HEK293 (cell line): ENCODE data around the gene FIP1L1.

Experiments
- CTCF ChIA-PET: fragments of 350-600 bp; formaldehyde crosslinking; extraction: SDS; loops from one replicate; lab custom pipeline; 2021; ENCODE audit warnings: antibody characterized with exemption; lab: Yijun Ruan, JAX
- POLR2A ChIA-PET: fragments of 300-600 bp; formaldehyde crosslinking; extraction: SDS; loops from one replicate; lab custom pipeline; 2020; ENCODE audit warnings: antibody characterized with exemption, inconsistent platforms; lab: Yijun Ruan, JAX
- H3K27ac ChIP-seq: fragments of 200-500 bp; sonication (Bioruptor generic); 2 replicates; pipeline ENCODE4 v1.5.1; 2014; ENCODE audit warnings: low read depth, low read length, control low read depth, inconsistent platforms; ENCODE audit errors: extremely low read depth
- H3K36me3 ChIP-seq, 2 experiments: fragments of 200-500 bp in 1 of 2; sonication (Bioruptor generic) in 1 of 2; 1 replicate in 1 of 2; 2 replicates in 1 of 2; pipeline ENCODE4 v1.5.1; 2014 to 2017; ENCODE audit warnings: inconsistent platforms in 2 of 2, low read length in 2 of 2; ENCODE audit not compliant: control insufficient read depth in 2 of 2, insufficient read depth in 1 of 2
- H3K4me1 ChIP-seq: fragments of 200-500 bp; sonication (Bioruptor generic); 2 replicates; pipeline ENCODE4 v1.5.1; 2014; ENCODE audit warnings: mild to moderate bottlenecking, low read length, inconsistent platforms; ENCODE audit not compliant: control insufficient read depth, insufficient read depth
- H3K4me3 ChIP-seq: 2 replicates; pipeline ENCODE4 v1.5.1; 2011; ENCODE audit warnings: low read depth, mild to moderate bottlenecking, control low read depth, low read length, moderate library complexity
- H3K9me3 ChIP-seq: fragments of 200-500 bp; sonication (Bioruptor generic); 2 replicates; pipeline ENCODE4 v1.5.1; 2014; ENCODE audit warnings: low read depth, low read length, inconsistent platforms; ENCODE audit not compliant: control insufficient read depth, insufficient read depth
- GLIS1 ChIP-seq: fragments of 450-650 bp; formaldehyde crosslinking; IDR thresholded peaks from 2 replicates; pipeline ENCODE4 v1.5.1; 2016; ENCODE audit warnings: missing biosample characterization, missing genetic modification characterization
- HOXA7 ChIP-seq: sonication (generic); formaldehyde crosslinking; IDR thresholded peaks from 2 replicates; pipeline ENCODE4 v1.8.1; 2022; ENCODE audit warnings: missing genetic modification reagents, borderline replicate concordance
- KLF10 ChIP-seq: fragments of 450-650 bp; IDR thresholded peaks from 2 replicates; pipeline ENCODE4 v1.5.1; 2018; ENCODE audit warnings: missing biosample characterization, mild to moderate bottlenecking, missing genetic modification characterization
- OSR2 ChIP-seq: fragments of 450-650 bp; formaldehyde crosslinking; IDR thresholded peaks from 2 replicates; pipeline ENCODE4 v1.5.1; 2016; ENCODE audit warnings: missing biosample characterization, missing genetic modification characterization
- PBX3 ChIP-seq: sonication (generic); formaldehyde crosslinking; IDR thresholded peaks from 2 replicates; pipeline ENCODE4 v1.8.1; 2022; ENCODE audit warnings: mild to moderate bottlenecking, moderate library complexity, missing genetic modification reagents
- PRDM1 ChIP-seq: fragments of 450-650 bp; formaldehyde crosslinking; IDR thresholded peaks from 2 replicates; pipeline ENCODE4; 2016; ENCODE audit warnings: missing biosample characterization, missing genetic modification characterization
- ZNF274 ChIP-seq, 2 experiments: fragments of 200-500 bp in 1 of 2; fragments of 450-650 bp in 1 of 2; sonication (Bioruptor generic) in 1 of 2; formaldehyde crosslinking in 1 of 2; IDR thresholded peaks; 2 replicates each; pipeline versions ENCODE4 v1.5.1 to v1.6.1; 2014 to 2016; ENCODE audit warnings: borderline replicate concordance in 1 of 2, inconsistent platforms in 1 of 2, low read length in 1 of 2, missing biosample characterization in 1 of 2, missing genetic modification characterization in 1 of 2
- ZNF280C ChIP-seq: fragments of 450-650 bp; formaldehyde crosslinking; IDR thresholded peaks from 2 replicates; pipeline ENCODE4 v1.5.1; 2016; ENCODE audit warnings: missing biosample characterization, missing genetic modification characterization
- ZNF37A ChIP-seq: fragments of 450-650 bp; IDR thresholded peaks from 2 replicates; pipeline ENCODE4 v1.5.1; 2018; ENCODE audit warnings: missing biosample characterization, missing genetic modification characterization
- ZNF394 ChIP-seq: fragments of 450-650 bp; formaldehyde crosslinking; IDR thresholded peaks from 2 replicates; pipeline ENCODE4 v1.5.1; 2016; ENCODE audit warnings: missing biosample characterization, missing genetic modification characterization, mild to moderate bottlenecking, moderate library complexity, borderline replicate concordance
- ZNF501 ChIP-seq: fragments of 450-650 bp; formaldehyde crosslinking; IDR thresholded peaks from 2 replicates; pipeline ENCODE4 v1.5.1; 2016; ENCODE audit warnings: missing biosample characterization, missing genetic modification characterization
- ZNF510 ChIP-seq: fragments of 450-650 bp; formaldehyde crosslinking; IDR thresholded peaks from 2 replicates; pipeline ENCODE4 v1.5.1; 2018; ENCODE audit warnings: mild to moderate bottlenecking, missing genetic modification characterization, missing biosample characterization; ENCODE audit not compliant: insufficient replicate concordance
- ZNF544 ChIP-seq: fragments of 450-650 bp; formaldehyde crosslinking; IDR thresholded peaks from 2 replicates; pipeline ENCODE4 v1.5.0; 2017; ENCODE audit warnings: missing biosample characterization, missing genetic modification characterization
- ZNF560 ChIP-seq: fragments of 450-650 bp; formaldehyde crosslinking; IDR thresholded peaks from 2 replicates; pipeline ENCODE4 v1.5.1; 2017; ENCODE audit warnings: missing biosample characterization, missing genetic modification characterization, borderline replicate concordance
- ZNF629 ChIP-seq: fragments of 450-650 bp; formaldehyde crosslinking; IDR thresholded peaks from 2 replicates; pipeline ENCODE4 v1.5.1; 2017; ENCODE audit warnings: missing biosample characterization, missing genetic modification characterization
- ZNF660 ChIP-seq: fragments of 450-650 bp; IDR thresholded peaks from 2 replicates; pipeline ENCODE4 v1.5.1; 2018; ENCODE audit warnings: missing biosample characterization, mild to moderate bottlenecking, missing genetic modification characterization
- ZNF670 ChIP-seq: fragments of 450-650 bp; formaldehyde crosslinking; IDR thresholded peaks from 2 replicates; pipeline ENCODE4 v1.5.1; 2016; ENCODE audit warnings: missing biosample characterization, missing genetic modification characterization, low read depth
- ZNF701 ChIP-seq: fragments of 450-650 bp; formaldehyde crosslinking; IDR thresholded peaks from 2 replicates; pipeline ENCODE4 v1.5.1; 2016; ENCODE audit warnings: missing biosample characterization, missing genetic modification characterization
- ZNF785 ChIP-seq: fragments of 450-650 bp; formaldehyde crosslinking; IDR thresholded peaks from 2 replicates; pipeline ENCODE4 v1.5.1; 2016; ENCODE audit warnings: missing biosample characterization, missing genetic modification characterization
- ZNF830 ChIP-seq: fragments of 450-650 bp; IDR thresholded peaks from 2 replicates; pipeline ENCODE4 v1.5.0; 2018; ENCODE audit warnings: missing biosample characterization, missing genetic modification characterization, low read depth, mild to moderate bottlenecking, moderate library complexity
- ZNF843 ChIP-seq: fragments of 450-650 bp; formaldehyde crosslinking; IDR thresholded peaks from 2 replicates; pipeline ENCODE4 v1.5.1; 2016; ENCODE audit warnings: missing biosample characterization, missing genetic modification characterization
- ZXDB ChIP-seq: fragments of 450-650 bp; formaldehyde crosslinking; IDR thresholded peaks from 2 replicates; pipeline ENCODE4 v1.5.1; 2016; ENCODE audit warnings: missing biosample characterization, missing genetic modification characterization

FIP1L1 gene

GRCh38 chr4:53507671-53508286 lies 130.3 kb downstream of the FIP1L1 start:
- H3K4me3 ChIP-seq, result no peak overlapping the region
- H3K4me1 ChIP-seq, result peaks cover 2% of the 10 kb centered on the region; the same call in 1 of the 2 replicates
- no peaks in the 10 kb centered on the region for H3K36me3 ChIP-seq
- ChIA-PET POLR2A (no interaction called here), CTCF (no interaction called here)
- peak overlapping the region; percentile 51; the same call in 1 of the 2 replicates for H3K27ac ChIP-seq
- TF ChIP-seq OSR2 (peak; percentile 52), ZNF843 (peak; percentile 52), GLIS1 (tag by site-specific recombination) (no peak), ZNF670 (tag by site-specific recombination) (no peak)
- no peaks in the 10 kb centered on the region for H3K9me3 ChIP-seq

GRCh38 chr4:53508446-53508845 lies 131.0 kb downstream of the FIP1L1 start:
- no peak overlapping the region for H3K4me3 ChIP-seq
- no peaks in the 10 kb centered on the region for H3K9me3 ChIP-seq
- H3K27ac ChIP-seq, result no peak overlapping the region
- H3K36me3 ChIP-seq, result no peaks in the 10 kb centered on the region
- no peak for TF ChIP-seq HOXA7 (CRISPR knock-in tag)
- TF ChIP-seq PBX3 (CRISPR knock-in tag), result no peak
- TF ChIP-seq ZNF629 (tag by site-specific recombination), result no peak
- TF ChIP-seq ZNF701 (tag by site-specific recombination), result no peak
- no peak for TF ChIP-seq PRDM1 (tag by site-specific recombination)
- no peak for TF ChIP-seq ZNF37A
- no peak for TF ChIP-seq ZNF660 (tag by site-specific recombination)
- no peak for TF ChIP-seq ZNF560
- no peak for TF ChIP-seq ZNF274 (IDR thresholded peaks at IDR 0.05; ENCODE audit: low read length)
- TF ChIP-seq ZNF274 (tag by site-specific recombination; IDR thresholded peaks at IDR 0.05; ENCODE audit: borderline replicate concordance), result no peak
- TF ChIP-seq ZNF280C (tag by site-specific recombination), result no peak
- TF ChIP-seq ZNF544 (tag by site-specific recombination), result no peak
- TF ChIP-seq ZNF510 (tag by site-specific recombination), result no peak
- no peak for TF ChIP-seq ZNF394
- TF ChIP-seq ZNF830 (tag by site-specific recombination), result no peak
- TF ChIP-seq ZNF501 (tag by site-specific recombination), result no peak
- TF ChIP-seq ZNF785, result no peak
- TF ChIP-seq KLF10 (tag by site-specific recombination), result no peak
- TF ChIP-seq ZXDB, result no peak
- ChIA-PET POLR2A (no interaction called here), CTCF (interaction anchor here (0.6 kb wide), 1 partner anchor 146 kb away, joined by 4 read pairs; no protein-coding TSS in a partner anchor)
- peaks cover 2% of the 10 kb centered on the region; the same call in 1 of the 2 replicates for H3K4me1 ChIP-seq
